GM21576 (cell line): ENCODE data around the gene EXOC3L2.

Experiments used
- ATAC-seq: cut with Tn5 transposase; IDR thresholded peaks from one replicate; pipeline ENCODE4 v1.9.1; 2021; ENCODE audit warnings: mild to moderate bottlenecking, moderate library complexity; ENCODE audit not compliant: unreplicated experiment

Gene EXOC3L2

DNA sequence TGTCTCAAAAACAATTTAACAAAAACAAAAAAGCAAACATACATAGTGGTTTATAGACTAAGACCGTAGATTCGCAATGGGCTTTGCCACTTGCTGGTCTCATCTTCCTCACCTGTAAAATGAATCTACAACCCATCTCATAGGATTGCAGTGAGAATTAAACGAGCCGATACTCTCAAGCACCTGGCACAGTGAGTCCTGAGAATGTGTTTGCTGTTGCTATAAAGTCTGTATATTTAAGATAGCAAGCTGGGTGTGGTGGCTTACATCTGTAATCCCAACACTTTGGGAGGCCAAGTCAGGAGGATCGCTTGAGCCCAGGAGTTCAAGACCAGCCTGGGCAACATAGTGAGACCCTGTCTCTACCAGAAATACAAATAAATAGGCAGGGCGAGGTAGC lies 22.5 kb downstream of the EXOC3L2 start:
- no peak for ATAC-seq

DNA sequence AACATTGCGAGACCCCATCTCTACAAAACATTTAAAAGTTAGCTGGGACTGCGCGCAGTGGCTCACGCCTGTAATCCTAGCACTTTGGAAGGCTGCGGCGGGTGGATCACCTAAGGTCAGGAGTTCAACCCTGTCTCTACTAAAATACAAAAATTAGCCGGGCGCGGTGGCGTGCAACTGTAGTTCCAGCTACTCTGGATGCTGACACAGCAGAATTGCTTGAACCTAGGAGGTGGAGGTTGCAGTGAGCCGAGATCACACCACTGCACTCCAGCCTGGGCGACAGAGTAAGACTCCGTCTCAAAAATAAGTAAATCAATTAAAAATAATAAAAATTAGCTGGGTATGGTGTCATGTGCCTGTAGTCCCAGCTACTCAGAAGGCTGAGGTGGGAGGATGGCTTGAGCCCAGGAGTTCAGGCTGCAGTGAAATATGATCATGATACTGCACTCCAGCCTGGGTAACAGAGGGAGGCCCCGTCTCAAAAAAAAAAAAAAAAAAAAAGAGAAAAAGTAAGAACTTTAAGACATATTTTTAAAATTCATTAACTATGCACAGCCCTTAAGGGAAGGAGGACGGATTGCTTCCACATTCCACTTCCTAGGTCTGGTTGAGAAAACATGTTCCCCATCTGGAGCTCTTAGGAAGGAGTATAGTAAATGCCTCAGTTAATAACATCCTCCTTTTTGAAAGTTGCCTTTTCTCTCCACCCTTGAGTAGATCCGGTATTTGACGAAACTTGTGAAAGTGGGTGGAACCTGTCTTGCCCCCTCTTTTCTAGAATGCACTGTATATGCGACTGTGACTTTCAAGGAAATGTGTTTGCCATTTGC lies 26.1 kb downstream of the EXOC3L2 start:
- no peak for ATAC-seq

- no peak for ATAC-seq
Measured at GRCh38 chr19:45218426-45218825, 26.8 kb downstream of the EXOC3L2 start.

DNA sequence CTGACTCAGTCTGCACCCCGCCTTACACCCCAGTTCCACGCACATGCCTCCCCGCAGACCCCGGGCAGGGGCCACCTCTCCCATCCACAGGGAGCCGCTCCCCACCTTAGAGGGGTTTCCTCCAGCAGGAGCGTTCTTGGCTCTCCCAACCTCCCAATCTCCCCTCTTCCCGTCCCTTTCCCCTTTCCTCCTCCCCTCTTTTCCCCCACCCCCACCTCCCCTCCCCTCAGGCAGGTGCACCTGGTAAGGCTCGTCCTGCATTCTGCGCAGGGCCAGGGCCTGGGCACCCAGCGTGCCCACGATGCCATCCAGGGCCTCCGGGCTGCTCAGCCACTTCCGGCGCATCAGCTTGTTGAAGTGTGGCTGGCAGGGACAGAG lies 27.3 kb downstream of the EXOC3L2 start:
- ATAC-seq = no peak

GRCh38 chr19:45217193-45217956 lies 27.8 kb downstream of the EXOC3L2 start:
- ATAC-seq = no peak

- no peak for ATAC-seq
Measured at GRCh38 chr19:45216667-45217066, 28.5 kb downstream of the EXOC3L2 start.

GRCh38 chr19:45215391-45216191 lies 29.6 kb downstream of the EXOC3L2 start:
- no peak for ATAC-seq

DNA sequence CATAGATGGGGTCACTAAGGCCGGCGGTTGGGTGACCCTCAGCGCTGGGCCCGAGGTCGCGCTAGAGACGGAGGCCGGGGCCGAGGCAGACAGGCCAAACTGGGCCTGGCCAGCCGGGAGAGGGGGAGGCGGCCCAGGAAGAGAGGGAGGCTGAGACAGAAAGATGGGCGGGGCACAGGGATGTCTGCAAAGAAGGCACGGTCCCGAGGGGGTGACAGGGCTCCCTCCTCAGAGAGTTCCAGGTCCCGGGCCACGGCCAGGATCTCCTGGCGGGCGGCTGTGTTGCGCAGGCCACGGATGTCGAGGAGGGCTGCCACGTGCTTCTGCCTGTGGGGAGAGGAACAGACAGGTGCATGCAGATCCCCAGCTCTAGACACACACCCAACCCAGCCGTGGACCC lies 32.2 kb downstream of the EXOC3L2 start:
- ATAC-seq = no peak

DNA sequence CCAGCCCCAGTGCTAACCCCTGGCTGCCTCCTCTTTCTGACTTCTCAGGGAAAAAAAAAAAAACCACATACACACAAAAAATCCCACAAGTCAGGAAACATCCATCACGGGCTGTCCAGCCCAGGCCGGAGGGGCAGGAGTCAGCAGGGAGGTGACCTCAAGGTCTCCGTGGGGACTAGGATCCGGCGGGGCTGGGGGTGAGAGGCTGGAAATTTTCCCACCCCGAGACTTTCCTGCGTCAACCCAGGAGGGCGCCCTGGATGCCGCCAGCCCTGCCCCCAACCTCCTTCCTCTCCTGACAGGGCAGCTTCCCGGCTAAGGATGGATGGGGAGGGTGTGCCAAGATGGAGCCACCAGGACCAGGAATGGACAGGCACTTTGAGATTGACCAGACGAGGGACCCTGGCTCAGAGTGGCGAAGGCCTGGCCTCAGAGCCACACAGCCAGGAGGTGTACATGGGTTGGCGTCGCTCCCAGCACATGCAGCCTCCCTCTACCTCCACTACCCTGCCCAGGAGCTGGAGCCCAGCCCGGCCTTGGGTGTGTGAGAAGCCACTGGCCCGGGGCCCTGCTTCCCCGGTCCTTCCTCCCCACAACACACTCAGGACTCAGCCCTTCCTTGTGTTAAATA lies 33.3 kb downstream of the EXOC3L2 start:
- no peak for ATAC-seq

GRCh38 chr19:45206328-45206727 lies 38.9 kb downstream of the EXOC3L2 start:
- no peak for ATAC-seq

DNA sequence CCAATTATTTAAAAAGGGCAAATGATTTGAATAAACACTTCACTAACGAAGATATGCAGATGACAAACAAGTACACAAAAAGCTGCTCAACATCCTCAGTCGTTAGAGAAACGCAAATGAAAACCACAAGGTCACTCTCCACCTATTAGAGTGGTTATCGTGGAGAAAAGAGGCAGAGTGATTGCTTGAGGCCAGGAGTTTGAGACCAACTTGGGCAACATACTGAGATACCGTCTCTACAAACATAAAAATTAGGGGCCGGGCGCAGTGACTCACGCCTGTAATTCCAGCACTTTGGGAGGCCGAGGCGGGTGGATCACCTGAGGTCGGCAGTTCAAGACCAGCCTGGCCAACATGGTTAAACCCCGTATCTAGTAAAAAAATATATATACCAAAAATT lies 39.4 kb downstream of the EXOC3L2 start:
- ATAC-seq = no peak

GRCh38 chr19:45202637-45203036 lies 42.6 kb downstream of the EXOC3L2 start:
- ATAC-seq = no peak

DNA sequence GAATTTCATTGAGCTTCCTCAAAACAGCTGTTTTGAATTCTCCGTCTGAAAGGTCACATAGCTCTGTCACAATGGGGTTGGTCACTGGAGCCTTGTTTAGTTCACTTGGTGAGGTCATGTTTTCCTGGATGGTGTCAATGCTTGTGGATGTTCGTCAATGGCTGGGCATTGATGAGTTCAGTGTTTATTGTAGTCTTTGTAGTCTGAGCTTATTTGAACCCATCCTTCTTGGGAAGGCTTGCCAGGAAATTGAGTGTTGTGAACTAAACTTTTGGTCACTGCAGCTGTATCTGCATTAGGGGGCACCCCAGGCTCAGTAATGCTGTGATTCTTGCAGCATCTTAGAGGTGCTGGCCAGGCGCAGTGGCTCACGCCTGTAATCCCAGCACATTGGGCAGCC lies 44.6 kb downstream of the EXOC3L2 start:
- no peak for ATAC-seq

DNA sequence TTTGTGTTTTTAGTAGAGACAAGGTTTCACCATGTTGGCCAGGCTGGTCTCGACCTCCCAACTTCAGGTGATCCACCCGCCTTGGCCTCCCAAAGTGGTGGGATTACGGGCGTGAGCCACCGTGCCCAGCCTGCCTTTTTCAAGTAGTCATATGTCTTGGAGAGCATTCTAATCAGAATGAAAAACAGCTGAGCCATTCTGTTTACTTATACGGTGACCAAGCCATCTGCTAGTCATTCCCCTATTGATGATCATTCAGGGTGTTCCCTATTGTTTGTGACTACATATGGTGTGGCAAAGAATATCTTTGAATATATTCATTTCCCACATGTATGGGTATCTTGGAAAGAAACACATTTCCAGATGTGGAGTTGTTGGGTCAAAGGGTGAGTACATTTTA lies 49.4 kb downstream of the EXOC3L2 start:
- ATAC-seq = no peak

- no peak for ATAC-seq
Measured at GRCh38 chr19:45191375-45191774, 53.8 kb downstream of the EXOC3L2 start.

- no peak for ATAC-seq
Measured at GRCh38 chr19:45189971-45190370, 55.2 kb downstream of the EXOC3L2 start.

DNA sequence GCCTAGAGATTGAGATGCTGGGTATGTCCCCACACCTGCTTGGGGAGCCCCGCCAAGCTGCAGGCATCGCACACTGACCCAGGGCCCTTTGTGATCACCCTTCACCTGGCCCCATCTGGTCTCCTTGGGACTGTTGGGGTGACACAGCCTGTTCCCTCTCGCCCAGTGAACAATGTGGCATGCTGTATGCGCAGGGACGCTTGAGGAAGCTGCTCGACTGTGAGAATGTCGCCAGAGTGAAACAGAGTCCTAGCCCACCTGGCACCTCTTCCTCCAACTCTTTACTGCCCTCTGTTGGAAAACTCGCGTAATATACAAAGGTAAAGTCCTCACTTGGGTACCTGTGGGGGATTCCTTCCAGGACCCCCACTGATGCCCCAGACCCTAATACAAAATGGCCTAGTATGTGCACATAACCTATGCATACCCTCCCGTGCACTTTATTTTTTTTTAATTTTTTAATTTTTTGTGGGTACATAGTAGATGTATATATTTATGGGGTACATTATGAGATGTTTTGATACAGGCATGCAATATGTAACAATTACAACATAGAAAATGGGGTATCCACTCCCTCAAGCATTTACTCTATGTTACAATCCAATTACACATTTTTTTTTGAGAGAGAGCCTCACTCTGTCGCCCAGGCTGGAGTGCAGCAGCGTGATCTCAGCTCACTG lies 57.6 kb downstream of the EXOC3L2 start:
- ATAC-seq = no peak

DNA sequence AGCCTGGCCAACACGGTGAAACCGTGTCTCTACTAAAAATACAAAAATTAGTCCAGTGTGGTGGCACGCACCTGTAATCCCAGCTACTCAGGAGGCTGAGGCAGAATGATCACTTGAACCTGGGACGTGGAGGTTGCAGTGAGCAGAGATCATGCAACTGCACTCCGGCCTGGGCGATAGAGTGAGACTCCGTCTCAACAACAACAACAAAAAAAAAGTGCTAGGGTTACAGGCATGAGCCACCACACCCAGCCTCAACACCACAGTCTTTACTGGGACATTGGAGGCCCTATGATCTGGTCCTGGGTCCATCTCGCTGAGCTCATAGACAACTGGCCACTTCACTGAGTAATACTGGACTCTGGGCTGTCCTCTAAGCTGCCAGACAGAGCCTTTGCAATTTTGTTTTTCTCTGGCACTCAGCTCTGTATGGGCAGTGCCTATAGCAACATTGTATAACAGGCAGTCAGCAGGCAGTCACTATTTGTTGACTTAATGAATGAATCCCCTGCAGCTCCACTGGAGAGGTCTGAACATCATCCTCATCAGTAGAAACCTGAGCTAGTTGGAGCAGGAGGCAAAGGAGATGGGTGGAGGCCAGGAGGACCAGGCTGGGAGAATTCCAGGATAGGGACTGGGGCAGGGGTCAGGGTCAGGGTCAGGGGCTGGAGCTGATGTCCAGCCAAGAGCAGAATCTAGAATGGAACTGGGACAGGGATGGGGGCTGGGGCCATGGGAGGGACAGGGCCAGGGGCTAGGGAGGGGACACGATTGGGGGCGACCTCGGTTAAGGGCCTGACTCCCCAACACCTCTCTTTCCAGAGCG lies 58.5 kb downstream of the EXOC3L2 start:
- no peak for ATAC-seq

DNA sequence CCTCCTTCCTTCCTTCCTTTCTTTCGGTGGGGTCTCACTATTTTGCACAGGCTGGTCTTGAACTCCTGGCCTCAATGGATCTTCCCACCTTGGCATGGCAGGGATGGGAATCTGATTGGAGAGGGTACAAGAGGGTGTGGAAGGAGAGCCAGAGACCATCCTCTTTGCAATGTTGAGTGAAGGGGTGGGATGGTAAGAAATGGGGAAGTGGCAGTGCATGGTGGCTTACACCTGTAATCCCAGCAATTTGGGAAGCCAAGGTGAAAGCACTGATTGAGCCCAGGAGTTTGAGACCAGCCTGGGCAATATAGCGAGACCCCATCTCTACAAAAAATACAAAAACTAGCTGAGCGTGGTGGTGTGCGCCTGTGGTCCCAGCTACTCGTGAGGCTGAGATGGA lies 61.1 kb downstream of the EXOC3L2 start:
- ATAC-seq = no peak

- ATAC-seq = no peak
Measured at GRCh38 chr19:45182758-45183157, 62.4 kb downstream of the EXOC3L2 start.
